ENCODE measurements around the gene PIGQ.

PIGQ gene

GRCh38 chr16:534856-535445 lies 34.8 kb upstream of the PIGQ start:
- peaks cover 23% of the 10 kb centered on the region for H3K4me1 ChIP-seq (ENCODE audit: control insufficient read depth, insufficient read depth, low read length, poor library complexity, severe bottlenecking)
- no peaks in the 10 kb centered on the region for H3K9me3 ChIP-seq (ENCODE audit: control insufficient read depth, low read length)
- 95 to 96% methylated on average over 23 to 26 of the region's 27 CpGs for WGBS, 2 experiments (ENCODE audit: insufficient coverage in 2 of 2)
- H3K27ac ChIP-seq (ENCODE audit: low read depth, low read length, severe bottlenecking), result no peak overlapping the region
- H3K36me3 ChIP-seq (ENCODE audit: control insufficient read depth, insufficient read depth, low read length), result peaks cover 38% of the 10 kb centered on the region
- no peak overlapping the region for H3K4me3 ChIP-seq (ENCODE audit: extremely low read depth, insufficient read depth, low read length, poor library complexity, severe bottlenecking)

GRCh38 chr16:535446-536405 lies 34.0 kb upstream of the PIGQ start:
- H3K36me3 ChIP-seq (ENCODE audit: control insufficient read depth, insufficient read depth, low read length), result peaks cover 36% of the 10 kb centered on the region
- no peaks in the 10 kb centered on the region for H3K9me3 ChIP-seq (ENCODE audit: control insufficient read depth, low read length)
- H3K27ac ChIP-seq (ENCODE audit: low read depth, low read length, severe bottlenecking), result no peak overlapping the region
- H3K4me3 ChIP-seq (ENCODE audit: extremely low read depth, insufficient read depth, low read length, poor library complexity, severe bottlenecking), result no peak overlapping the region
- WGBS, 2 experiments (ENCODE audit: insufficient coverage in 2 of 2), result 94 to 95% methylated on average over 34 to 37 of the region's 39 CpGs
- H3K4me1 ChIP-seq (ENCODE audit: control insufficient read depth, insufficient read depth, low read length, poor library complexity, severe bottlenecking), result peaks cover 26% of the 10 kb centered on the region

DNA sequence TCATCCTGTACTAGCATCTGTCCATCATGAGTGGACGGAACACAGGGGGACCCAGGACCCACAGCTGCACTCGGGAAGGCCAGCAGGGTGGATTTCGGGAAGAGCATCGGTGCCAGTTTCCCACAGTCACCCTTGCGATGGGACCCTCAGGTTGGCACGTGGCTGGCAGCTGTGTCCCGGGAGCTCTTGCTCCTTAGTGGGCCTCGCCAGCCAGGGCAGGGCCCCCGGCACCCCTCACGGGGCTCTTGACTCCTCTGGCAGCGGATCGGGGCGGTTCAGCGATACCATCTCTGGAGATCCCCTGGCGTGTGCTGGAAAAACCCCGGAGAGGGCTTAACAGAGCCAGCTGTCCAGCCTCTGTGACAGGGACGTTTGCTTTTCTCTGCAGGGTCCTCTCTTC lies 33.0 kb upstream of the PIGQ start:
- Histone ChIP-seq H3K36me3 (ENCODE audit: control insufficient read depth, insufficient read depth, low read length) (peaks cover 40% of the 10 kb centered on the region), H3K4me3 (ENCODE audit: extremely low read depth, insufficient read depth, low read length, poor library complexity, severe bottlenecking) (no peak overlapping the region), H3K9me3 (ENCODE audit: control insufficient read depth, low read length) (no peaks in the 10 kb centered on the region), H3K27ac (ENCODE audit: low read depth, low read length, severe bottlenecking) (no peak overlapping the region), H3K4me1 (ENCODE audit: control insufficient read depth, insufficient read depth, low read length, poor library complexity, severe bottlenecking) (peaks cover 26% of the 10 kb centered on the region)
- 95 to 98% methylated on average over 17 of the region's 17 CpGs for WGBS, 2 experiments (ENCODE audit: insufficient coverage in 2 of 2)

DNA sequence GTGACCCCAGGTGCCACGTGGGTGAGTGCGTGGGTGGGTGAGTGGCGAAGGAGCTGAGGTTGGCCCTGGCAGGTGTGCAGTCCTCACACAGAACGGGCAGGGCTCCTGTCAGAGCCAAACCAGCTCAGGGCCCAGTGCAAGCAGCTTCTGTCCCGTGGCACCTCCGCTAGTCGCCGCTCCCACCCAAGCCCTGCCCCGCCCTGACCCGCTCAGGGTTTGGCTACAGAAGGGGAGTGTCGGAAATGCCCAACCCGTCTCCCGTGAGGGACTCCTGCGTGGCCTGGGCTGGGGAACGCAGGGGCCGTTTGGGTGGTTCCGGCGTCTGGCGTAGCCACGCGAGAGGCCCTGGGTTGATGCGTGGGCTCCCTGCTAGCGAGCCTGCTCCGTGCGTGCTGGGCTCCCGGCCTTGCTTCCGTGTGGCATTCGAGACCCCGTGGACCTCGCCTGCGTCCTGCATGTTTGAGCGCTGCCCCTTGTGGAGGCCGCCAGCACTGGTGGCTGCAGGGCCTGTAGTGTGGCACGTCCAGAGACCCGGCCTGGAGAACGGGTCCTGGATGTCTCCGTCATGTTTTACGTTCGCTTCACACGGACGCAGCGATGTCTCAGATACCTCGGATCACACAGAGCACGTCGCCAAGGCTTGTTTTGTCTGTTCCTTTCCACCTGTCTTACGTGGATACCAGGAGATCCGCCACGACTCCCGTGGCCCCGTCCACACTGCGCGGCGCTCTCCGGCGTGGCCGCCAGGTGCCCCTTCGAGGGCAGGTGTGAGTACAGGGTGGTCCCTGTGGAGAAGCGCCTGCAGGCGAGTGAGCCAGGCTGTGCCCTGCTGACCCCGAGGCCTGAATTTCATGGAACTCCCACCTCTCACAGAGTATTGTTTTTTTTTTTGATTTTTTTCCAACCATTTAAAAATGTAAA lies 32.1 kb upstream of the PIGQ start:
- H3K27ac ChIP-seq (ENCODE audit: low read depth, low read length, severe bottlenecking), result no peak overlapping the region
- 95 to 96% methylated on average over 52 to 56 of the region's 60 CpGs for WGBS, 2 experiments (ENCODE audit: insufficient coverage in 2 of 2)
- no peaks in the 10 kb centered on the region for H3K9me3 ChIP-seq (ENCODE audit: control insufficient read depth, low read length)
- peaks cover 48% of the 10 kb centered on the region for H3K36me3 ChIP-seq (ENCODE audit: control insufficient read depth, insufficient read depth, low read length)
- H3K4me3 ChIP-seq (ENCODE audit: extremely low read depth, insufficient read depth, low read length, poor library complexity, severe bottlenecking), result no peak overlapping the region
- peaks cover 26% of the 10 kb centered on the region for H3K4me1 ChIP-seq (ENCODE audit: control insufficient read depth, insufficient read depth, low read length, poor library complexity, severe bottlenecking)

DNA sequence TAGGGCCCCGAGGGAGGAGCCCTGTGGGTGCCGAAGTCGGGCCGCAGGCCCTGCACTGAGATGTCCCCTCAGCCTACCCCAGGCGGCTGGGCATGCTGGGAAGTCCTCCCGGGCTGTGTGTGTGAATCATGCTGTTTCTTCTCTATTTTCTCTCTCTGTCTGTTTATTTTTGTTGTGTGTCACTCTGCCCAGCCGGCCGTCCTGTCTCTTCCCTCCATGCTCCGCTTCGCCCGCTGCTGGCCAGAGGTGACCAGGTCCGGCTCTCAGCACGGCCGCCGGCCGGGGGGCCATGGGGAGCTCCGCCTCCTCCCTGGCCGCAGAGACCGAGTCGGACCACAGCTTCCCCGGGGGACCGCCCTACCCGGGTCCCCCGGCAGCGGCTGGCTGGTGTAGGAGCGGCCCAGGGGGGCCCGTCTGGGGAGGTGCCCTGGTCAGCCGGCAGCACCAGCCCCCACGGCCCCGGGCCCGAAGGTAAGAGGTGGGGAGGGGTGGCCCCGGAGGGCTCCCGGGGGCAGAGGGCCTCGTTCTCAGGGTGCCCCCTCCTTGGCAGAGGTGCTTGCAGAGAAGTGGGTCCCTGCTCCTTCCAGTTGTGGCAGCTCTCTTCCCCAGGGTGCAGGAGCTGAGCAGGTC lies 29.8 kb upstream of the PIGQ start:
- peaks cover 49% of the 10 kb centered on the region for H3K36me3 ChIP-seq (ENCODE audit: control insufficient read depth, insufficient read depth, low read length)
- 94 to 97% methylated on average over 19 to 28 of the region's 34 CpGs for WGBS, 2 experiments (ENCODE audit: insufficient coverage in 2 of 2)
- H3K27ac ChIP-seq (ENCODE audit: low read depth, low read length, severe bottlenecking), result no peak overlapping the region
- H3K4me1 ChIP-seq (ENCODE audit: control insufficient read depth, insufficient read depth, low read length, poor library complexity, severe bottlenecking), result peaks cover 16% of the 10 kb centered on the region
- H3K4me3 ChIP-seq (ENCODE audit: extremely low read depth, insufficient read depth, low read length, poor library complexity, severe bottlenecking), result no peak overlapping the region
- no peaks in the 10 kb centered on the region for H3K9me3 ChIP-seq (ENCODE audit: control insufficient read depth, low read length)

DNA sequence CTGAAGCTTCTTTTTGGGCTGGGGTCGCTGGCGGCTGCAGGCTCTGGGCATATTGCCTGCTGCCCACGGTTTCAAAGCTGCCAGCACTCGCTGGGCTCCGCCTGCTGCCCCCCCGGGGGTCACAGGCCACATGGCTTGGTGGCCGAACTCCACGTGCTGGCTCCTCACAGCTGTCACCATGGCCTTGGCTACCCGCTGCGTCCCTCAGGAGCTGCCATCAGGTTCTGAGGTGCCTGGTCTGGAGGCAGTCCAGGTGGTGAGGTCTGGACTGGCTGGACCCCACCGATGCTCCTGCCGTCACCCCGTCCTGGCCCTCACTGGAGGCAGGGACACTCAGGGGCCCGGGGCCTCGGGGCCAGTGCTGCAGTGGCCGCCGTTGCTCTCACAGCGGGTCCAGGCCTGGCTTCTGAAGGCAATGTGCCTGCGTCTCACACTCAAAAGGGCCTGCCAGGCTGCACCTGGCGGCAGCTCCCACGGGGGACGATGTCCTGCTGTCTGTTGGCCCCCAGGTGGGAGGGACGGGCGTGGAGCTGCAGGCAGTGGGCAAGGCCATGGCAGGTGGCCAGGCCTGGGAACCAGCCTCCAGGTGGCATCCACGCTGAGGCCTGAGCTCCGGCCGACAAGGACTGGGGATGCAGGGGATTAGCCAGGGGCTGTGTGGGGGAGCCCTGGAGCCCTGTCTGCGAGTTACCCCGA lies 29.0 kb upstream of the PIGQ start:
- Histone ChIP-seq H3K4me1 (ENCODE audit: control insufficient read depth, insufficient read depth, low read length, poor library complexity, severe bottlenecking) (peaks cover 10% of the 10 kb centered on the region), H3K36me3 (ENCODE audit: control insufficient read depth, insufficient read depth, low read length) (peaks cover 49% of the 10 kb centered on the region), H3K9me3 (ENCODE audit: control insufficient read depth, low read length) (no peaks in the 10 kb centered on the region), H3K27ac (ENCODE audit: low read depth, low read length, severe bottlenecking) (no peak overlapping the region), H3K4me3 (ENCODE audit: extremely low read depth, insufficient read depth, low read length, poor library complexity, severe bottlenecking) (no peak overlapping the region)
- WGBS, 2 experiments (ENCODE audit: insufficient coverage in 2 of 2), result 94 to 96% methylated on average over 24 to 28 of the region's 29 CpGs

DNA sequence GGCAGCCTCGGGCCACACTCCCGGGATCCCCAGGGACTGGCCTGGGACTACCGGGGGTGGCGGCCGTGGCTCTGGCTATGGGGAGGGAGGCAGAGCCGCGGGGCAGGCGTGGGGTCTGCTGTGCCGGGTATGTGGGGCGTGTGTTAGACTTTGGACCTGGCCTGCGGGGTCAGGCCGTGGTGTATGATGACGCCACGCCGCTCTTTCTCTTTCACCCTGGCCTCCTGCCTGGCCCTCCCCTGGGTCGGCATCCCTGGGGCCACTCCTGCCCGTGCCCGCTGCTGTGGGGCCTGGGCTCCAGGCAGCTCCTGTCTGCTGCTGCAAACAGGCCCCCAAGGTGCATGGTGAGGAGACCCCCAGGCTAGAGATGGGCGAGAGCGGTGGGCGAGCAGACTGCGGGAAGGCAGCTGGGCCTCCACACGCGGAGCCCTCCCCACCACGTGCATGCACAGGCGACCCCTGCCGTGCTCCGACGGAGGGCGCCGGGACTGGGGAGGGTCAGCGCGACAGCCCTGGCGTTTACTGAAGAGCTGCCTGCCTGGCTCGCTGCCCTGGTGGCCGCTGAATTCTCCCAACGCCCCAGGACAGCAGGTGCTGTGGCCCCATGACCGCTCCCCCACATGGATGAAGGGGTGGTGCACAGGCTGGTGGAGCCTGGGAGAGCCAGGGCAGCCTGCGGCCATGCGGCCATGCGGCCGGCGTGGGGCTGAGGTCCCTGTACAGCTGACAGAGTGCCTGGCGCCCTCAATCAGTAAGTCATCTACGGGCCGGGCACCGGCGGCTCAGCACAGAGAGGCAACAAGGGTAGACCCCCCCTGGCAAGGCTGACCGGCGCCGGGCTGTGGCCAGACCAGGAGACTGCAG lies 26.2 kb upstream of the PIGQ start:
- 95 to 97% methylated on average over 49 to 51 of the region's 51 CpGs for WGBS, 2 experiments (ENCODE audit: insufficient coverage in 2 of 2)
- Histone ChIP-seq H3K4me3 (ENCODE audit: extremely low read depth, insufficient read depth, low read length, poor library complexity, severe bottlenecking) (no peak overlapping the region), H3K4me1 (ENCODE audit: control insufficient read depth, insufficient read depth, low read length, poor library complexity, severe bottlenecking) (peaks cover 10% of the 10 kb centered on the region), H3K36me3 (ENCODE audit: control insufficient read depth, insufficient read depth, low read length) (peaks cover 35% of the 10 kb centered on the region), H3K27ac (ENCODE audit: low read depth, low read length, severe bottlenecking) (no peak overlapping the region), H3K9me3 (ENCODE audit: control insufficient read depth, low read length) (no peaks in the 10 kb centered on the region)

DNA sequence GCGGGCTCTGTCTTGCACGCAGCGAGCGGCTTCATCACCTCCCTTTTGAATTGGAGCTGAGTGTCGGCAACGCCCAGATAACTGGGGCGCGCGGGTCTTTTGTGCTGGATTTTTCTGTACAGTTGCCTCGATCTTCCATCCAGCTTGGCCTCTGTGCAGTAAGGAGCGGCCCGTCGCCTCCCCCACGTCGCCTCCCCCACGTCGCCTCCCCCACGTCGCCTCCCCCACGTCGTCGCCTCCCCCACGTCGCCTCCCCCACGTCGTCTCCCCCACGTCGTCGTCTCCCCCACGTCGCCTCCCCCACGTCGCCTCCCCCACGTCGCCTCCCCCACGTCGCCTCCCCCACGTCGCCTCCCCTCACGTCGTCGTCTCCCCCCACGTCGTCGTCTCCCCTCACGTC lies 25.3 kb upstream of the PIGQ start:
- Histone ChIP-seq H3K4me3 (ENCODE audit: extremely low read depth, insufficient read depth, low read length, poor library complexity, severe bottlenecking) (no peak overlapping the region), H3K27ac (ENCODE audit: low read depth, low read length, severe bottlenecking) (no peak overlapping the region), H3K36me3 (ENCODE audit: control insufficient read depth, insufficient read depth, low read length) (peaks cover 36% of the 10 kb centered on the region), H3K9me3 (ENCODE audit: control insufficient read depth, low read length) (no peaks in the 10 kb centered on the region), H3K4me1 (ENCODE audit: control insufficient read depth, insufficient read depth, low read length, poor library complexity, severe bottlenecking) (peaks cover 6% of the 10 kb centered on the region)
- 89 to 92% methylated on average over 14 to 20 of the region's 46 CpGs for WGBS, 2 experiments (ENCODE audit: insufficient coverage in 2 of 2)

Data from mesodermal cell (in vitro differentiated cells).